ENCODE measurements around the gene SRPK1. TPM values are rescaled to one million over a fixed set of nuclear protein-coding genes. Genes with fewer than 3 reads are reported as not detected.

The SRPK1 gene
- total and polyA plus RNA-seq, 2 of the 8 experiments (the other 6 are each of a cell fraction or from before 2014, with no cell fraction given) = 25.7 to 116 TPM

DNA sequence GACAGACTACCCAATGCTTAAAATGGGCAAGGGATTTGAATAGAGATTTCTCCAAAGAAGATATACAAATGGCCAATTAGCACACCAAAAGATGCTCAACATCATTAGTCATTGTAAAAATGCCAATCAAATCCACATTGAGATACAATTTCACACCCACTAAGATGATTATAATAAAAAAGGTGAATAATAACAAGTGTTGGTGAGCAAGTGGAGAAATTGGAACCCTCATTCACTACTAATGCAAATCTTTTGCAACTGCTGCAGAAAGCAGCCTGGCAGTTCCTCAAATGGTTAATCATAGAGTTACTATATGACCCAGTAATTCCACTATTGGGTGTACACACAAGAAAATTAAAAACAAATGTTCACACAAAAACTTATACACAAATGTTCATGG, 103.4 kb downstream of the SRPK1 start:
- Histone ChIP-seq H3K14ac (ENCODE audit: insufficient read length) (no peak overlapping the region), H2BK15ac (ENCODE audit: low read length) (no peak overlapping the region), H4K8ac (ENCODE audit: extremely low read depth, insufficient read depth, low read length) (no peak overlapping the region), H3K4me1 (replicated peaks in 1 of 4; ENCODE audit: control insufficient read depth in 3 of 4, insufficient read depth in 4 of 4, low read length in 3 of 4) (no peaks in the 10 kb centered on the region; a peak in 1 of 7 replicates), H4K5ac (ENCODE audit: insufficient read length, low read depth, low read length) (no peak overlapping the region), H2BK20ac (ENCODE audit: low read length) (no peak overlapping the region), H2BK120ac (replicated peaks; ENCODE audit: low read depth, low read length) (no peak overlapping the region), H3K79me1 (ENCODE audit: low read depth, low read length) (no peaks in the 10 kb centered on the region), H3K23me2 (ENCODE audit: low read depth, low read length) (no peaks in the 10 kb centered on the region), H2AFZ (ENCODE audit: low read length) (no peak overlapping the region), H3K18ac (ENCODE audit: extremely low read depth, low read length) (no peak overlapping the region), H3K9ac (replicated peaks in 1 of 4; ENCODE audit: extremely low read depth in 1 of 4, low read depth in 3 of 4, low read length in 3 of 4) (no peak overlapping the region), H3K4ac (replicated peaks; ENCODE audit: insufficient read length, low read depth, low read length) (no peak overlapping the region), H3K27ac (ENCODE audit: low read depth, low read length) (no peak overlapping the region), H3K4me2 (ENCODE audit: insufficient read depth in 1 of 2, low read depth in 2 of 2, low read length in 2 of 2) (no peak overlapping the region), H3K79me2 (ENCODE audit: control insufficient read depth in 1 of 2, insufficient read depth in 2 of 2, low read length in 2 of 2) (no peaks in the 10 kb centered on the region), H2AK5ac (ENCODE audit: low read depth, low read length) (no peak overlapping the region), H3K4me3 (ENCODE audit: extremely low read depth in 1 of 4, insufficient read depth in 2 of 4, low read depth in 3 of 4, low read length in 4 of 4) (no peak overlapping the region), H3K36me3 (ENCODE audit: control insufficient read depth in 2 of 4, insufficient read depth in 4 of 4, low read length in 3 of 4) (no peaks in the 10 kb centered on the region), H3K56ac (replicated peaks; ENCODE audit: insufficient read length, low read depth, low read length) (no peak overlapping the region), H3K9me3 (ENCODE audit: insufficient read depth in 2 of 2, low read depth in 1 of 2, low read length in 1 of 2) (peaks cover 0 to 6% of the 10 kb centered on the region in 2 experiments; a peak in 2 of 4 replicates), H4K91ac (replicated peaks; ENCODE audit: insufficient read length, low read length) (no peak overlapping the region), H2BK5ac (ENCODE audit: low read depth, low read length) (no peak overlapping the region), H3K23ac (ENCODE audit: insufficient read length) (no peak overlapping the region), H3K27me3 (replicated peaks in 1 of 4; ENCODE audit: control insufficient read depth in 3 of 4, extremely low read depth in 1 of 4, insufficient read depth in 3 of 4, low read length in 3 of 4) (no peaks in the 10 kb centered on the region), H4K20me1 (replicated peaks in 1 of 2; ENCODE audit: control insufficient read depth in 1 of 2, insufficient read depth in 2 of 2, low read length in 2 of 2) (no peaks in the 10 kb centered on the region), H2BK12ac (ENCODE audit: low read depth, low read length) (no peak overlapping the region)
- POLR2A ChIA-PET (ENCODE audit: partially characterized antibody) = no interaction called here
- no peak for DNase-seq (ENCODE audit: low read depth in 1 of 2, low spot score in 2 of 2)
- TF ChIP-seq JUN (IDR thresholded peaks at IDR 0.05; ENCODE audit: low read depth, low read length) (no peak), KDM1A (IDR thresholded peaks at IDR 0.05; ENCODE audit: borderline replicate concordance, low read length) (0 out of 2 replicates have a peak, but pooled peaks have one; percentile 18)
- FAIRE-seq = no peak
- CTCF ChIA-PET (ENCODE audit: partially characterized antibody) = no interaction called here
